ENCODE results near the gene ERICH6. TPM values are rescaled to one million over a fixed set of nuclear protein-coding genes. Genes with fewer than 3 reads are reported as not detected.

Gene ERICH6
- total RNA-seq, 2 donors from 2014 or later, result 0.26 TPM; not detected in 1

DNA sequence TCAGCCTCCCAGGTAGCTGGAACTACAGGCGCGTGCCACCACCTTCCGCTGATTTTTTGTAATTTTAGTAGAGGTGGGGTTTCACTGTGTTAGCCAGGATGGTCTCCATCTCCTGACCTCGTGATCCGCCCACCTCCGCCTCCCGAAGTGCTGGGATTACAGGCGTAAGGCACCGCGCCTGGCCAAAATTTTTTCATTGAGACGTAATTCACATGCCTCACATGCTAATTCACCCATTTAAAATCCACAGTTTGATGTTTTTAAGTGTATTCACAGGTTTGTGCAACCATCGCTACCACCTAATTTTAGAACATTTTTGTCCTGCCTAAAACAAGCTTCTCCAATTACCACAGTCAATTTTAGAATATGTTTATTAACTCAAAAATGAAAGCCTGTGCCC, 63.5 kb downstream of the ERICH6 start:
- H3K36me3 ChIP-seq (replicated peaks in 1 of 2; ENCODE audit: insufficient read depth in 1 of 2, low read depth in 2 of 2), result no peaks in the 10 kb centered on the region
- intact Hi-C loops (cut with DNase I), result no loop called here
- DNase-seq (no peak), ATAC-seq (no peak)
- no peaks in the 10 kb centered on the region for H3K27me3 ChIP-seq
- TF ChIP-seq, protein P1, sequence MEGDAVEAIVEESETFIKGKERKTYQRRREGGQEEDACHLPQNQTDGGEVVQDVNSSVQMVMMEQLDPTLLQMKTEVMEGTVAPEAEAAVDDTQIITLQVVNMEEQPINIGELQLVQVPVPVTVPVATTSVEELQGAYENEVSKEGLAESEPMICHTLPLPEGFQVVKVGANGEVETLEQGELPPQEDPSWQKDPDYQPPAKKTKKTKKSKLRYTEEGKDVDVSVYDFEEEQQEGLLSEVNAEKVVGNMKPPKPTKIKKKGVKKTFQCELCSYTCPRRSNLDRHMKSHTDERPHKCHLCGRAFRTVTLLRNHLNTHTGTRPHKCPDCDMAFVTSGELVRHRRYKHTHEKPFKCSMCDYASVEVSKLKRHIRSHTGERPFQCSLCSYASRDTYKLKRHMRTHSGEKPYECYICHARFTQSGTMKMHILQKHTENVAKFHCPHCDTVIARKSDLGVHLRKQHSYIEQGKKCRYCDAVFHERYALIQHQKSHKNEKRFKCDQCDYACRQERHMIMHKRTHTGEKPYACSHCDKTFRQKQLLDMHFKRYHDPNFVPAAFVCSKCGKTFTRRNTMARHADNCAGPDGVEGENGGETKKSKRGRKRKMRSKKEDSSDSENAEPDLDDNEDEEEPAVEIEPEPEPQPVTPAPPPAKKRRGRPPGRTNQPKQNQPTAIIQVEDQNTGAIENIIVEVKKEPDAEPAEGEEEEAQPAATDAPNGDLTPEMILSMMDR (IDR thresholded peaks at IDR 0.05), result no peak
- TF ChIP-seq POLR2A (IDR thresholded peaks at IDR 0.05), result no peak
- WGBS, 2 donors, result 92 to 97% methylated on average over 12 of the region's 12 CpGs
- H3K4me3 ChIP-seq, result no peak overlapping the region
- no peaks in the 10 kb centered on the region for H3K9me3 ChIP-seq
- H3K27ac ChIP-seq, result no peak overlapping the region
- H3K4me1 ChIP-seq, result no peaks in the 10 kb centered on the region

DNA sequence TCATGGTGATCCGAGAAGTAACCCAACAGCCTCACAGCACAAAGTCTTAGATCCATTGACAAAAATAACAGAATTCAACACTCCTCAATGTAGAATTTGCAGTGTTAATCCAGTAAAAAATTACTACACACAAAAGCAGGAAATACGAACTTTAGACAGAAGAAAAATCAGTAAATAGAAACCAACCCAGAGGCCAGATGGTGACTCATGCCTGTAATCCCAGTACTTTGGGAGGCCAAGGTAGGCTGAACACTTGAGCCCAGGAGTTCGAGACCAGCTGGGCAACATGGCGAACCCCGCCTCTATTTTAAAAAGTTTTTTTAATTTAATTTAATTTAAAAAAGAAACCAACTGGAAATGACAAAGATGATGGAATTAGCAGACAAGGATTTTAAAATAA, 64.5 kb downstream of the ERICH6 start:
- no peaks in the 10 kb centered on the region for H3K27me3 ChIP-seq
- peaks cover 3% of the 10 kb centered on the region for H3K4me1 ChIP-seq
- DNase-seq (no peak), ATAC-seq (no peak)
- no peaks in the 10 kb centered on the region for H3K9me3 ChIP-seq
- intact Hi-C loops (cut with DNase I), result no loop called here
- H3K4me3 ChIP-seq, result no peak overlapping the region
- TF ChIP-seq POLR2A (IDR thresholded peaks at IDR 0.05), result no peak
- TF ChIP-seq, protein P1 (IDR thresholded peaks at IDR 0.05), result no peak
- 78 to 84% methylated on average over 5 of the region's 5 CpGs for WGBS, 2 donors
- no peaks in the 10 kb centered on the region for H3K36me3 ChIP-seq (replicated peaks in 1 of 2; ENCODE audit: insufficient read depth in 1 of 2, low read depth in 2 of 2)
- no peak overlapping the region for H3K27ac ChIP-seq

DNA sequence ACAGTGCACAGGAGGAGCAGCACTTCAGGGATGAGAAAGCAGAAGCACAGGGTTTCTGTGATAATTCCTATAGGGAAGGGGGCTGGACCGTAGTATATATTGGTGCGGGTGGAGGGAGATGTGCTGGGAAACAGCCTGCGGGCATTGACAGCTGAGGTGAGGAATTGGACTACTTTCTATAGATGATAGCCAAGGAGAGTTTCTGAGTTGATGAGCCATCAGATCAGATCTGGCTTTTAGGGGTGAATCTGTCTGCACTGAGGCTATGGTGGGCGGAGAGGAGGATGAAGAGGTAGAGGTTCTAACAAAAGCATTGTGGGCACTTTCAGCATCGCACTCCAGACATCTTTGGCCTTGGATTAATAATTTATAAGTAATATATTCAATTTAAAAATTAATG, 67.5 kb downstream of the ERICH6 start:
- no peaks in the 10 kb centered on the region for H3K9me3 ChIP-seq
- intact Hi-C loops (cut with DNase I), result no loop called here
- ATAC-seq (no peak), DNase-seq (no peak)
- TF ChIP-seq POLR2A (IDR thresholded peaks at IDR 0.05), result no peak
- TF ChIP-seq, protein P1 (IDR thresholded peaks at IDR 0.05), result no peak
- H3K36me3 ChIP-seq (replicated peaks in 1 of 2; ENCODE audit: insufficient read depth in 1 of 2, low read depth in 2 of 2), result no peaks in the 10 kb centered on the region
- H3K4me3 ChIP-seq, result no peak overlapping the region
- no peak overlapping the region for H3K27ac ChIP-seq
- H3K27me3 ChIP-seq, result no peaks in the 10 kb centered on the region
- WGBS, 2 donors, result 81 to 83% methylated on average over 5 of the region's 5 CpGs
- H3K4me1 ChIP-seq, result peaks cover 3% of the 10 kb centered on the region

DNA sequence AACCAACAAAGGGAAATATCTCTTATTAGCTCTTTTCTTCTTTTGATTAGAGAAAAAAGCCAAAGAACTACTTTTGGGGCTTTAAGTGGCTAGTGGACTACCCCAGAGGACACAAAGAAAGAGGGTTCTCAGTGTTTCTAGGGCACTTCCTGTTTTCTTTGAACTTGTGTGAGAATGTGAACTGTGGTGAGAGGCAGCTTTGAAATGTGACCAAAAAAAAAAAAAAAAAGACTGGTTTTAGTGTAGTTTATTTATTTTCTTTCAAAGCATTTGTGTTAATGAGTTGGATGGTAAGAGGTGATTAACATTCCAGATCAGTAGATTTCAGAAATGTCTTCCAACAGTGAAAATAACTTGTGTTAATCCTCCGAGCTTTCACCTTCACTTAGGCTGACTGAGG, 68.2 kb downstream of the ERICH6 start:
- ATAC-seq (no peak), DNase-seq (no peak)
- Histone ChIP-seq H3K9me3 (no peaks in the 10 kb centered on the region), H3K27ac (no peak overlapping the region), H3K36me3 (replicated peaks in 1 of 2; ENCODE audit: insufficient read depth in 1 of 2, low read depth in 2 of 2) (no peaks in the 10 kb centered on the region), H3K4me3 (no peak overlapping the region), H3K4me1 (peaks cover 3% of the 10 kb centered on the region), H3K27me3 (no peaks in the 10 kb centered on the region)
- TF ChIP-seq, protein P1 (IDR thresholded peaks at IDR 0.05), result no peak
- TF ChIP-seq POLR2A (IDR thresholded peaks at IDR 0.05), result no peak
- 41 to 88% methylated on average over 1 of the region's 1 CpG for WGBS, 2 donors
- intact Hi-C loops (cut with DNase I), result no loop called here

DNA sequence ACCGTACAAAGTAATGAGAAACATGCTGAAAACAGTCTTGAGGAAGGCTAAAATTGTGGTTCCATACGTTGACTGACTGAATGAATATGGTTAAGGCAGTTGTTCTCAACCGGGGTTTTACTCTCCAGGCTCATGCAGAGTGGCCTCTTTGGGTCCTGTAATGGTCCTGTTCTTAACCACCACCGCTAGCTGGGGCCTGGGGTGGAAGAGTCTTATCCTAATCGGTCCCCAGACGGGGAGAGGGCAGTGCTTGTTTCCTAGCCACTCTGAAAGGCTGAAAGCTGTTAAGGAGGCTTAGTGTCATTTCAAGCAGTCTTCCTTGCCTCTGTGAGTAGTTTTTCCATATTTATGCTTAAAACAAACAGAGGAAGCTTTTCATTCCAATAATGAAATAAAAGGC, 68.6 kb downstream of the ERICH6 start:
- ATAC-seq (no peak), DNase-seq (no peak)
- H3K4me1 ChIP-seq, result peaks cover 3% of the 10 kb centered on the region
- H3K9me3 ChIP-seq, result no peaks in the 10 kb centered on the region
- no peaks in the 10 kb centered on the region for H3K27me3 ChIP-seq
- 48 to 63% methylated on average over 6 of the region's 6 CpGs for WGBS, 2 donors
- no peak for TF ChIP-seq POLR2A (IDR thresholded peaks at IDR 0.05)
- TF ChIP-seq, protein P1 (IDR thresholded peaks at IDR 0.05), result no peak
- intact Hi-C loops (cut with DNase I), result no loop called here
- H3K4me3 ChIP-seq, result no peak overlapping the region
- no peak overlapping the region for H3K27ac ChIP-seq
- H3K36me3 ChIP-seq (replicated peaks in 1 of 2; ENCODE audit: insufficient read depth in 1 of 2, low read depth in 2 of 2), result no peaks in the 10 kb centered on the region

Data from body of pancreas (tissue), 4 donors.